CD4-positive, alpha-beta T cell treated with Interferon gamma for 1 hour (primary cell): ENCODE data around the gene SNRPA.
"Not testable (repeated sequence)": the region's sequence is repeated elsewhere in the genome, so short reads cannot be mapped to it uniquely, and the experiment has no call there.

Experiments
- DNase-seq: peaks from one replicate; pipeline ENCODE4 v3.0.0-alpha.2; 2020

SNRPA gene

GRCh38 chr19:40721936-40722661, 28.9 kb upstream of the SNRPA start:
- no peak for DNase-seq

- DNase-seq, result no peak
Observed at GRCh38 chr19:40723661-40724254, 27.2 kb upstream of the SNRPA start.

- no peak for DNase-seq
Observed at GRCh38 chr19:40724315-40724714, 26.7 kb upstream of the SNRPA start.

GRCh38 chr19:40724855-40725254, 26.1 kb upstream of the SNRPA start:
- DNase-seq, result no peak

- DNase-seq, result no peak
Observed at GRCh38 chr19:40726279-40726678, 24.7 kb upstream of the SNRPA start.

- DNase-seq, result not testable (repeated sequence)
Observed at GRCh38 chr19:40730065-40730464, 20.9 kb upstream of the SNRPA start.

- not testable (repeated sequence) for DNase-seq
Observed at GRCh38 chr19:40732304-40732703, 18.7 kb upstream of the SNRPA start.

- DNase-seq, result no peak
Observed at GRCh38 chr19:40733149-40733548, 17.9 kb upstream of the SNRPA start.

GRCh38 chr19:40735013-40735771, 15.8 kb upstream of the SNRPA start:
- DNase-seq, result no peak

- no peak for DNase-seq
Observed at GRCh38 chr19:40736661-40737060, 14.3 kb upstream of the SNRPA start.

GRCh38 chr19:40737102-40737644, 13.8 kb upstream of the SNRPA start:
- no peak for DNase-seq

GRCh38 chr19:40739030-40739839, 11.8 kb upstream of the SNRPA start:
- no peak for DNase-seq

- DNase-seq, result no peak
Observed at GRCh38 chr19:40739871-40740703, 10.9 kb upstream of the SNRPA start.

GRCh38 chr19:40740747-40741146, 10.3 kb upstream of the SNRPA start:
- no peak for DNase-seq

- DNase-seq, result no peak
Observed at GRCh38 chr19:40741527-40742390, 9.2 kb upstream of the SNRPA start.

- no peak for DNase-seq
Observed at GRCh38 chr19:40742477-40742876, 8.5 kb upstream of the SNRPA start.

- DNase-seq, result no peak
Observed at GRCh38 chr19:40742886-40743285, 8.1 kb upstream of the SNRPA start.

- DNase-seq, result no peak
Observed at GRCh38 chr19:40743926-40744325, 7.1 kb upstream of the SNRPA start.

- peak; percentile 15 for DNase-seq
Observed at GRCh38 chr19:40744554-40745401, 6.2 kb upstream of the SNRPA start.

- no peak for DNase-seq
Observed at GRCh38 chr19:40745402-40745780, 5.6 kb upstream of the SNRPA start.
